ENCODE measurements around the gene CYREN. TPM values are rescaled to one million over a fixed set of nuclear protein-coding genes. Genes with fewer than 3 reads are reported as not detected.
A peak's percentile ranks its signal among the peaks of the same experiment; 100 is the strongest.

Gene CYREN
- total and polyA plus RNA-seq, 2 of the 13 experiments (the other 11 are each of a cell fraction or from before 2014, with no cell fraction given) = 20.7 to 60.7 TPM

- ATAC-seq = no peak; the same call in 2 of the 3 replicates
- FAIRE-seq = no peak
- 98% methylated on average over 20 of the region's 31 CpGs for WGBS (ENCODE audit: low lambda C conversion rate)
- H3K27ac ChIP-seq (ENCODE audit: extremely low read length, insufficient read depth, low read length) = no peak overlapping the region
- no peak for TF ChIP-seq MTA3 (CRISPR knock-in tag; IDR thresholded peaks at IDR 0.05)
- TF ChIP-seq ZNF687 (CRISPR knock-in tag; IDR thresholded peaks at IDR 0.05) = 0 out of 2 replicates have a peak, but pooled peaks have one; percentile 19
- no peak for TF ChIP-seq TOE1 (CRISPR knock-in tag; IDR thresholded peaks at IDR 0.05)
- no peak for TF ChIP-seq ETV5 (CRISPR knock-in tag; IDR thresholded peaks at IDR 0.05; ENCODE audit: borderline replicate concordance)
- peak; percentile 65 for TF ChIP-seq RBFOX2 (IDR thresholded peaks at IDR 0.05; ENCODE audit: low read depth, low read length)
- 0 out of 2 replicates have a peak, but pooled peaks have one; percentile 17 for TF ChIP-seq POLR2G (IDR thresholded peaks at IDR 0.05; ENCODE audit: low read depth, low read length)
- TF ChIP-seq AGO2 (optimal IDR thresholded peaks at IDR 0.05; ENCODE audit: low read depth, low read length) = peak; percentile 86
- no peak for TF ChIP-seq MIXL1 (CRISPR knock-in tag; IDR thresholded peaks at IDR 0.05)
- ChIA-PET POLR2A (interaction anchor here (0.8 to 1.5 kb wide), 2 partner anchors 29 to 196 kb away, joined by 3 read pairs; partner anchors contain the start of genes AGBL3 and WDR91), CTCF (ENCODE audit: low intra/inter-chr PET ratio, low total read pairs) (no interaction called here)
- no TSS peak for BruUV-seq (replicated peaks)
- H3K36me3 ChIP-seq (replicated peaks in 1 of 2; ENCODE audit: control insufficient read depth in 1 of 2, insufficient read depth in 2 of 2, low read length in 2 of 2) = peaks cover 22 to 75% of the 10 kb centered on the region in 2 experiments
- no peak overlapping the region for H2AFZ ChIP-seq (ENCODE audit: low read length)
- no peak for DNase-seq (ENCODE audit: low spot score)
- H3K4me1 ChIP-seq (ENCODE audit: insufficient read depth, low read length) = peaks cover 8% of the 10 kb centered on the region
- intact Hi-C loops (cut with micrococcal nuclease; ENCODE audit: unreplicated experiment) (no loop called here), in situ Hi-C loops (cut with HindIII; ENCODE audit: extremely low pct_ligation_motif_present, low pct_unique_long_range_greater_than_20kb) (no loop called here)
- H3K4me3 ChIP-seq (replicated peaks in 1 of 3; ENCODE audit: insufficient read depth in 1 of 3, low read depth in 2 of 3, low read length in 3 of 3) = no peak overlapping the region
- peaks cover 30% of the 10 kb centered on the region for H3K9me3 ChIP-seq (ENCODE audit: low read length)
- H3K4me2 ChIP-seq (ENCODE audit: low read depth, low read length) = no peak overlapping the region
- no peaks in the 10 kb centered on the region for H3K27me3 ChIP-seq (ENCODE audit: control insufficient read depth in 1 of 2, insufficient read depth in 2 of 2, low read length in 2 of 2)
- H3K79me2 ChIP-seq (ENCODE audit: insufficient read depth, low read length) = peaks cover 5% of the 10 kb centered on the region
- no peak overlapping the region for H3K9ac ChIP-seq (ENCODE audit: insufficient read depth, low read depth, low read length)
- H4K20me1 ChIP-seq (ENCODE audit: insufficient read depth, low read length) = peaks cover under 1% of the 10 kb centered on the region; the same call in 1 of the 2 replicates
Measured at GRCh38 chr7:135181929-135182678, 11.6 kb upstream of the CYREN start.
